HuH-7 (cell line): ENCODE data around the gene PTPRF.

Experiments used
- DNase-seq: peaks from one replicate; pipeline ENCODE4 v3.0.0; 2011; ENCODE audit warnings: low spot score

The PTPRF gene

DNA sequence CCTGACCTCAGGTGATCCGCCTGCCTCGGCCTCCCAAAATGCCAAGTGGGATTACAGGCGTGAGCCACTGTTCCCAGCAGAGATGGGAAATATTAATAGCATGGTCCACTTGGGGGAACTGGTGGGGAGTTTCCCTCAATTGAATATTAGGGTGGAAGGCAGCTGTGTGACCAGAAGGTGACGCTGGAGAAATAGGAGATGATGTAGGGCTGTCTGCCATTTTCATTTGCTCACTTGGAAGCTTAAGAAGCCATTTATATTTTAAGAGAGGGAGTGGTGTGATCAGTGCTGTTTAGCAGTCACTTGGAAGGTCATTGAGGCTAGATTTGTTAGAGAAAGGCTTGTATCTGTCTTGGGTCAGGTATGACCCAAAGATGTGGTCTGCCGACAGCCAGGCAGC lies 139.2 kb downstream of the PTPRF start:
- no peak for DNase-seq

DNA sequence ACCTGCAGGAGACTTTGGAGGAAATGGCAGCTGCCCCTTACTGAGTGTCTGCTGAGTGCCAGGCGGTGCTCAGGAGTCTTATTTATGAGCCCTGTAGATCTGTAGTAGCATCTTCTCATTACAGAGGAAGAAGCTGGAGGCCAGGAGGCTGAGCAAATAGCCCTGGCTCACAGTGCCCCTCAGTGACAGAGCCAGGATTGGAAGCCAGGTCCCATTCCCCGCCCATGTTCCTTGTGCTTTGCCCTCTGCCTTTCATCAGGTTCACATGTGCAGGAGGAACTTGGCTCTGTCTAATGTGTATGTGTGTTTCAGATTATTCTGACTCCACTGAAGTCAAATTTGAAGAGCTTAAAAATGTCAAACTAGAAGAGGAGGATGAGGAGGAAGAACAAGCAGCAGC lies 140.5 kb downstream of the PTPRF start:
- no peak for DNase-seq

DNA sequence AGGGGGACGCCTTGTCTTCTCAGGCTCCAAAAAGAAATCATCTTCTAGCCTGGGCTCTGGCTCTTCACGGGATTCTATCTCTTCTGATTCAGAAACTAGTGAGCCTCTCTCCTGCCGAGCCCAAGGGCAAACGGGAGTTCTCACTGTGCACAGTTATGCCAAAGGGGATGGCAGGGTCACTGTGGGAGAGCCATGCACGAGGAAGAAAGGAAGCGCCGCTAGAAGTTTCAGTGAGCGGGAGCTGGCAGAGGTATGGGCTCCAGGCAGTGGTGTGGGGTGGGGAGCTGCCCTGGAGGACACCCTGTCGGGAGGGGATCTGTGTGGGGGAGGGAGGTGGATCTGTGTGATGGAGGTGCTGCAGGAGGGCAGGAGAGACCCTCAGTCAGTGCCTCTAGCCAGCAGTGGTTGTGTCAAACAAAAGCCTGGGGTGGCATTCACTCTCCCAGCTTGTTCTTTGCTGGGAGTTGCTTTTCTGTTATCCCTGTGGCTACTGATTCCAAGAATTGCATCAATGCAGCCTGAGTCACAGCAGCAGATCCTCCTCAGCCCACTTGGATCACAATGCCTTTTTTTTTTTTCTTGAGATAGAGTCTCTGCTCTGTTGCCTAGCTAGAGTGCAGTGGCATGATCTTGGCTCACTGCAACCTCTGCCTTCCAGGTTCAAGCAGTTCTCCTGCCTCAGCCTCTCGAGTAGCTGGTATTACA lies 141.1 kb downstream of the PTPRF start:
- DNase-seq: no peak

DNA sequence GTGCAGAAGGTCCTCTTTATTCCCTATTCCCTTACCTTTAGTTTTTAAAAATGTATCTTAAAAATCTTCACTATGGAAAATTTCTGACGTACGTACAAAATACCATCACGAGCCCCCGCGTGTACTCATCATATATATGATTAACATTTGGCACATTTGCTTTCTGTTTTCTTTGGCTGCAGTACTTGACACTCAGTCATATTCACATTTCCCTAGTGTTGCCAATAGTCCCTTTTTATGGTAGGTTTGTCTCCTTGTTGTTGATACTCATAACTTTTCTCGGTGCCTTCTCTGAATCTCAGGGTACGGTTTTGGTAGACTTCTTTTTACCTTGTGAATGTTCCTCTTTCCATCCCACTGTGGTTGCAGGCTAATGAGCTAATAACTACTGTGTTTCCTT lies 142.6 kb downstream of the PTPRF start:
- no peak for DNase-seq
